HEK293T (cell line): ENCODE data around the gene CATSPER4.

ENCODE experiments used
- BHLHE40 ChIP-seq: fragments of 450-650 bp; IDR thresholded peaks from 2 replicates; pipeline ENCODE4 v1.6.1; 2016; ENCODE audit warnings: mild to moderate bottlenecking, moderate library complexity, borderline replicate concordance
- ELF4 ChIP-seq: fragments of 450-650 bp; IDR thresholded peaks from 2 replicates; pipeline ENCODE4 v1.6.1; 2017; ENCODE audit warnings: antibody characterized with exemption
- FOXK2 ChIP-seq: fragments of 450-650 bp; IDR thresholded peaks from 2 replicates; pipeline ENCODE4 v1.6.1; 2016; ENCODE audit warnings: mild to moderate bottlenecking
- FOXM1 ChIP-seq: fragments of 450-650 bp; IDR thresholded peaks from 2 replicates; pipeline ENCODE4 v1.6.1; 2017; ENCODE audit warnings: mild to moderate bottlenecking, borderline replicate concordance
- HDGF ChIP-seq: fragments of 450-650 bp; IDR thresholded peaks from 2 replicates; pipeline ENCODE4 v1.6.1; 2017; ENCODE audit warnings: antibody characterized with exemption, borderline replicate concordance
- LEF1 ChIP-seq: fragments of 450-650 bp; IDR thresholded peaks from 2 replicates; pipeline ENCODE4 v1.6.1; 2017; ENCODE audit warnings: mild to moderate bottlenecking, borderline replicate concordance
- NFRKB ChIP-seq: fragments of 450-650 bp; IDR thresholded peaks from 2 replicates; pipeline ENCODE4 v1.6.1; 2016; ENCODE audit warnings: mild to moderate bottlenecking, moderate library complexity
- SP1 ChIP-seq: fragments of 450-650 bp; IDR thresholded peaks from 2 replicates; pipeline ENCODE4 v1.6.1; 2017
- SUZ12 ChIP-seq: fragments of 450-650 bp; IDR thresholded peaks from 2 replicates; pipeline ENCODE4 v1.6.1; 2016; ENCODE audit warnings: mild to moderate bottlenecking
- TARDBP ChIP-seq: fragments of 450-650 bp; IDR thresholded peaks from 2 replicates; pipeline ENCODE4 v1.6.1; 2016
- TF ChIP-seq, protein P1 (sequence below): fragments of 450-650 bp; IDR thresholded peaks from 2 replicates; pipeline ENCODE4 v1.6.1; 2016

DNA sequence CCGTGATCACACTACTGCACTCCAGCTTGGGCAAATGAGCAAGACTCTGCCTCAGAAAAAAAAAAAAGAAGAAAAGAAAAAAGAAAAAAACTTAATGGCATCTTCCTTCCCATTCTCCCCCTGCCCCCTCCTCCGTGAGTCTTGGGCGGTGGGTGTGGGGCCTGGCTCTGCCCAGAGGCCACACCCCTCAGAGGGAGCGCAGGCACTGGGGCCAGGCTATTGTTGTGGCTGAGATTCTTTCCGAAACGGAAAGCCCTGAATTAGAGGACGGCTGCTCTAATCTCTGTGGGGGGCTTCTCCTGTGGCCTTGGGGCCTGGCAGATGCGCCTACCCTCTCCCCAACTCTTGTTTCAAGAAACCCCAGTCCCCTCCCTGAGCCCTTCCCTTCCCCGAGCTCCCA, 35.7 kb upstream of the CATSPER4 start:
- TF ChIP-seq SUZ12 = no peak
- no peak for TF ChIP-seq FOXK2
- TF ChIP-seq, protein P1, sequence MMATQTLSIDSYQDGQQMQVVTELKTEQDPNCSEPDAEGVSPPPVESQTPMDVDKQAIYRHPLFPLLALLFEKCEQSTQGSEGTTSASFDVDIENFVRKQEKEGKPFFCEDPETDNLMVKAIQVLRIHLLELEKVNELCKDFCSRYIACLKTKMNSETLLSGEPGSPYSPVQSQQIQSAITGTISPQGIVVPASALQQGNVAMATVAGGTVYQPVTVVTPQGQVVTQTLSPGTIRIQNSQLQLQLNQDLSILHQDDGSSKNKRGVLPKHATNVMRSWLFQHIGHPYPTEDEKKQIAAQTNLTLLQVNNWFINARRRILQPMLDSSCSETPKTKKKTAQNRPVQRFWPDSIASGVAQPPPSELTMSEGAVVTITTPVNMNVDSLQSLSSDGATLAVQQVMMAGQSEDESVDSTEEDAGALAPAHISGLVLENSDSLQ = no peak
- TF ChIP-seq HDGF = no peak
- no peak for TF ChIP-seq SP1
- TF ChIP-seq FOXM1 = no peak
- TF ChIP-seq NFRKB = no peak
- no peak for TF ChIP-seq TARDBP
- TF ChIP-seq LEF1 = no peak
- TF ChIP-seq BHLHE40 = no peak
- TF ChIP-seq ELF4 = no peak
